Endothelial cell of umbilical vein (primary cell): ENCODE results near the gene RPP30.

Experiments
- EZH2 ChIP-seq: IDR thresholded peaks from 2 replicates; pipeline ENCODE4 v1.6.1; 2012; ENCODE audit warnings: borderline replicate concordance, low read depth, mild to moderate bottlenecking, moderate library complexity, low read length, inconsistent platforms; ENCODE audit not compliant: severe bottlenecking
- TF ChIP-seq, protein P1 (sequence below), 2 donors: IDR thresholded peaks; 1 replicate in 1 of 2; 2 replicates in 1 of 2; pipeline ENCODE4 v1.5.1; 2011; ENCODE audit warnings: low read length in 2 of 2, mild to moderate bottlenecking in 2 of 2, moderate library complexity in 2 of 2, control low read depth in 1 of 2, inconsistent platforms in 1 of 2, low read depth in 1 of 2; ENCODE audit not compliant: insufficient read depth in 1 of 2; ENCODE audit errors: extremely low read depth in 1 of 2

- TF ChIP-seq, protein P1, sequence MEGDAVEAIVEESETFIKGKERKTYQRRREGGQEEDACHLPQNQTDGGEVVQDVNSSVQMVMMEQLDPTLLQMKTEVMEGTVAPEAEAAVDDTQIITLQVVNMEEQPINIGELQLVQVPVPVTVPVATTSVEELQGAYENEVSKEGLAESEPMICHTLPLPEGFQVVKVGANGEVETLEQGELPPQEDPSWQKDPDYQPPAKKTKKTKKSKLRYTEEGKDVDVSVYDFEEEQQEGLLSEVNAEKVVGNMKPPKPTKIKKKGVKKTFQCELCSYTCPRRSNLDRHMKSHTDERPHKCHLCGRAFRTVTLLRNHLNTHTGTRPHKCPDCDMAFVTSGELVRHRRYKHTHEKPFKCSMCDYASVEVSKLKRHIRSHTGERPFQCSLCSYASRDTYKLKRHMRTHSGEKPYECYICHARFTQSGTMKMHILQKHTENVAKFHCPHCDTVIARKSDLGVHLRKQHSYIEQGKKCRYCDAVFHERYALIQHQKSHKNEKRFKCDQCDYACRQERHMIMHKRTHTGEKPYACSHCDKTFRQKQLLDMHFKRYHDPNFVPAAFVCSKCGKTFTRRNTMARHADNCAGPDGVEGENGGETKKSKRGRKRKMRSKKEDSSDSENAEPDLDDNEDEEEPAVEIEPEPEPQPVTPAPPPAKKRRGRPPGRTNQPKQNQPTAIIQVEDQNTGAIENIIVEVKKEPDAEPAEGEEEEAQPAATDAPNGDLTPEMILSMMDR (IDR thresholded peaks at IDR 0.05; ENCODE audit: extremely low read depth in 1 of 2, insufficient read depth in 1 of 2, low read depth in 1 of 2, low read length in 2 of 2), result no peak
- TF ChIP-seq EZH2, result no peak
These were observed 49.3 kb upstream of the RPP30 start for GRCh38 chr10:90822508-90822907.
